ENCODE measurements around the gene SRSF6. TPM values are rescaled to one million over a fixed set of nuclear protein-coding genes. Genes with fewer than 3 reads are reported as not detected.

Gene SRSF6
- total and polyA plus RNA-seq, 2 of the 4 experiments (the other 2 are of a cell fraction), result 72.4 to 134 TPM

DNA sequence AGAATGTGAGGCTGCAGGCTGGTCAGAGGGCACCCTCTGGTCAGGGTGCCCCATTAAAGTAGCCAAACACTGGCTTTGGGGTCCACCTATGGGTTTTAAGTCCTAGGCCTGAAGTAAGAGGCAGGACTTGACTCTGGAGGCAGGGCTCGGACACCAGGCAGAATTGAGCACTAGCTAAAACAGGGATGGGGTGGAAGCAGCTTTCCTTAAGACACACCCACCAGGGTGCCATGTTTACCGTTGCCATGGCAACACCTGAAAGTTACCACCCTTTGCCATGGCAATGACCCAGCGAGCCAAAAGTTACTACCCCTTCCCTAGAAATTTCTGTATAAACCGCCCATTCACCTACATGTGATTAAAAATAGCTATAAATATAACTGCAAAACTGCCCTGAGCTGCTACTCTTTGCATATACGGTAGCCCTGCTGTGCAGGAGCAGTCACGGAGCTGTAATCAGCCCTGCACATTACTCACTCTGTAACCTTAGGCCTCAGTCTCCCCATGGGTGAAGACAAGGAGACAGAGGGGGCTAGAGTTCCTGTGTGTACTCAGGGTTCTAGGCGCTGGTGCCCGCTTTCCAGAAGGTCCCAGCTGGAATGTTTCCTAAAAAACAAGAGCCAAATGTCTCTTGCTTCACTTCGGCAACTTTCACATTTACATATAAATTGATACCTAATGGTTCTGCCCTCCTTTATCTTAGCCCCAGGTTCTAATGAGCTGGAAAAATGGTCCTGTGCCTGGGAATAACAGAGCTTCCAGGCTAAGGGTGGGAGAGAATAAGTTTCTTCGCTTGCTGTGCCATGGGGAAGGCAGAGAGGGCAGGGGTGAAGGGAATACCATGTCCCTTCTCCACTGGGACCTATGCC lies 27.2 kb upstream of the SRSF6 start:
- no peak overlapping the region for H2BK20ac ChIP-seq (ENCODE audit: low read depth, low read length)
- no peak overlapping the region for H3K27ac ChIP-seq (ENCODE audit: insufficient read depth, low read length)
- no peak overlapping the region for H3K56ac ChIP-seq (ENCODE audit: extremely low read depth, insufficient read depth, low read length)
- no peak overlapping the region for H4K5ac ChIP-seq (ENCODE audit: low read depth, low read length)
- dilution Hi-C loops (cut with HindIII; ENCODE audit: low sequenced_read_pairs, unreplicated experiment), result no loop called here
- no peaks in the 10 kb centered on the region for H3K9me1 ChIP-seq (ENCODE audit: insufficient read depth, low read length)
- H4K20me1 ChIP-seq (ENCODE audit: insufficient read depth, low read length), result no peaks in the 10 kb centered on the region
- H3K4me1 ChIP-seq (ENCODE audit: control insufficient read depth, insufficient read depth, low read length), result no peaks in the 10 kb centered on the region
- H3K4me3 ChIP-seq (ENCODE audit: insufficient read depth, low read depth, low read length), result no peak overlapping the region
- H3K79me1 ChIP-seq (ENCODE audit: low read depth in 1 of 2, low read length in 2 of 2), result no peaks in the 10 kb centered on the region
- H2BK120ac ChIP-seq (ENCODE audit: low read depth, low read length), result no peak overlapping the region
- no peak overlapping the region for H3K14ac ChIP-seq (replicated peaks; ENCODE audit: low read depth, low read length)
- no peak overlapping the region for H2AK9ac ChIP-seq (replicated peaks; ENCODE audit: low read depth, low read length, poor library complexity)
- H3K18ac ChIP-seq (ENCODE audit: low read depth, low read length), result no peak overlapping the region
- ChIA-PET CTCF (interaction anchor here (0.6 kb wide), 1 partner anchor 21 kb away, joined by 3 read pairs; no protein-coding TSS in a partner anchor), POLR2A (ENCODE audit: unreplicated experiment) (no interaction called here)
- intact Hi-C loops (cut with micrococcal nuclease), result no loop called here
- H2AK5ac ChIP-seq (ENCODE audit: low read depth, low read length), result no peak overlapping the region
- ATAC-seq (ENCODE audit: low read depth) (no peak), DNase-seq (no peak)
- no peak overlapping the region for H3K9ac ChIP-seq (ENCODE audit: low read depth, low read length)
- TF ChIP-seq BHLHE40 (IDR thresholded peaks at IDR 0.05; ENCODE audit: low read depth, low read length) (no peak), RAD21 (IDR thresholded peaks at IDR 0.05; ENCODE audit: low read length) (no peak)
- TF ChIP-seq, protein P1, sequence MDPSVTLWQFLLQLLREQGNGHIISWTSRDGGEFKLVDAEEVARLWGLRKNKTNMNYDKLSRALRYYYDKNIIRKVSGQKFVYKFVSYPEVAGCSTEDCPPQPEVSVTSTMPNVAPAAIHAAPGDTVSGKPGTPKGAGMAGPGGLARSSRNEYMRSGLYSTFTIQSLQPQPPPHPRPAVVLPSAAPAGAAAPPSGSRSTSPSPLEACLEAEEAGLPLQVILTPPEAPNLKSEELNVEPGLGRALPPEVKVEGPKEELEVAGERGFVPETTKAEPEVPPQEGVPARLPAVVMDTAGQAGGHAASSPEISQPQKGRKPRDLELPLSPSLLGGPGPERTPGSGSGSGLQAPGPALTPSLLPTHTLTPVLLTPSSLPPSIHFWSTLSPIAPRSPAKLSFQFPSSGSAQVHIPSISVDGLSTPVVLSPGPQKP (IDR thresholded peaks at IDR 0.05; ENCODE audit: borderline replicate concordance, low read depth, low read length), result no peak
- BruUV-seq (replicated peaks), result no TSS peak
- in situ Hi-C loops (cut with MboI; ENCODE audit: low sequenced_read_pairs), result no loop called here
- no peak overlapping the region for H3K4me2 ChIP-seq (ENCODE audit: low read depth, low read length)
- WGBS, 2 experiments (ENCODE audit: extremely low coverage in 2 of 2, insufficient read length in 1 of 2), result no CpG with 5 or more reads among the region's 10 CpGs
- no peak overlapping the region for H2BK15ac ChIP-seq (ENCODE audit: low read depth, low read length)
- no peak overlapping the region for H3K23ac ChIP-seq (ENCODE audit: low read depth, low read length)
- peaks cover 2% of the 10 kb centered on the region for H3K27me3 ChIP-seq (ENCODE audit: control insufficient read depth, insufficient read depth, low read length)
- H2AFZ ChIP-seq (replicated peaks; ENCODE audit: low read length, poor library complexity), result no peak overlapping the region
- H4K91ac ChIP-seq (ENCODE audit: insufficient read depth, low read depth, low read length), result no peak overlapping the region
- H3K9me3 ChIP-seq (ENCODE audit: control insufficient read depth, insufficient read depth, low read length), result no peaks in the 10 kb centered on the region
- no peaks in the 10 kb centered on the region for H3K36me3 ChIP-seq (ENCODE audit: control insufficient read depth, insufficient read depth, low read length)
- no peak overlapping the region for H3K4ac ChIP-seq (ENCODE audit: low read depth, low read length)
- H4K8ac ChIP-seq (ENCODE audit: low read depth in 2 of 2, low read length in 2 of 2), result no peak overlapping the region
- no peak overlapping the region for H2BK5ac ChIP-seq (ENCODE audit: low read depth, low read length, poor library complexity, severe bottlenecking)
